Measurements from ENCODE around the gene SHISA8.

- TF ChIP-seq CTCF (IDR thresholded peaks at IDR 0.05): no peak
- no peak for TF ChIP-seq POLR2A (IDR thresholded peaks at IDR 0.05)
- no peak for TF ChIP-seq EP300 (IDR thresholded peaks at IDR 0.05)
- TF ChIP-seq POLR2AphosphoS5 (IDR thresholded peaks at IDR 0.05): no peak
Measured at GRCh38 chr22:41870786-41871185, 44.1 kb downstream of the SHISA8 start.

Data from stomach (tissue), 4 donors.